Stimulated activated CD8-positive, alpha-beta memory T cell treated with anti-CD3 and anti-CD28 coated beads, Interleukin-7, amount 100 ng/mL, for 48 hours (primary cell): ENCODE measurements around the gene ERI3.

Source experiments
- DNase-seq, 2 donors: peaks; one replicate each; pipeline ENCODE4 v3.0.0-alpha.2; 2020; ENCODE audit warnings: low read depth in 1 of 2; ENCODE audit errors: extremely low read depth in 1 of 2

Gene ERI3

GRCh38 chr1:44351289-44351688 lies 3.8 kb downstream of the ERI3 start:
- DNase-seq = no peak

DNA sequence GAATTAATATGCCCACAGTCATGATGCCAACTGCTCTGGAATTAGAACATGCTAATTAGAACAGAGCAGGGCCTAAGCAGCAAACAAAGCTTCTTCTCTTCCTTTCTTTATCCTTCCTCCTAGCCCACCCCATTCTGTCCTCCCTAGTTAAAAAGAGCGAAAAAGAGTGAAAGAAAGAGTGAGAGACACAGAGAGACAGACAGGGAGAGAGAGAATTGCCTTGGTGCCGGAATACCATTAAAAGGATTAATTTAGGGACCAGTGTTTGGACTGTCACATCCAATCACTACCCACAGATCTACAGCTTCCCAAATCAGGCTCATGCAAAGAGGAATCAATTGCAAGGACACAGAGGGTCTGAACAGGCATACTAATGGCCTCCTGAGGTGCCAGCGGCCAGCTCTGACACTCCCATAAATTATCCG lies 7.0 kb downstream of the ERI3 start:
- no peak for DNase-seq

- DNase-seq = no peak
These were observed 7.8 kb downstream of the ERI3 start for GRCh38 chr1:44347280-44347679.

DNA sequence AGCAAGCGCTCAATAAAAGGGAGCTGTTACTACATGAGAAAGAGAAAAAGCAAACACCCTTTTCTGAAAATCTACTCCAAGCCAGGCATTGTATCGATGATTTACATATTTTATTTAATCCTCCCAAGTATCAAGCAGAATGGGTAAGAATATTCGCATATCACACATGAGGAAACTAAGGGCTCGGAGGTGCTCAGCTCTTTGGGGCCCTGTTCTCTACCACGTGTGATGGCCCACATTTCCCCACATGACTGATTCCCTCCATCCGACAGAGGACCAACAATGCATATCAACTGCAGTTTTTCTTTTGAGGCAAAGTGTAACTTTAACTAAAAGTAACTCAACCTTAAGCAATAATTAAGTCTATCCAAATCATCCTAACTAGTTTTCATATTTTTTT lies 8.2 kb downstream of the ERI3 start:
- DNase-seq = no peak

- DNase-seq = no peak
These were observed 8.9 kb downstream of the ERI3 start for GRCh38 chr1:44346184-44346583.

DNA sequence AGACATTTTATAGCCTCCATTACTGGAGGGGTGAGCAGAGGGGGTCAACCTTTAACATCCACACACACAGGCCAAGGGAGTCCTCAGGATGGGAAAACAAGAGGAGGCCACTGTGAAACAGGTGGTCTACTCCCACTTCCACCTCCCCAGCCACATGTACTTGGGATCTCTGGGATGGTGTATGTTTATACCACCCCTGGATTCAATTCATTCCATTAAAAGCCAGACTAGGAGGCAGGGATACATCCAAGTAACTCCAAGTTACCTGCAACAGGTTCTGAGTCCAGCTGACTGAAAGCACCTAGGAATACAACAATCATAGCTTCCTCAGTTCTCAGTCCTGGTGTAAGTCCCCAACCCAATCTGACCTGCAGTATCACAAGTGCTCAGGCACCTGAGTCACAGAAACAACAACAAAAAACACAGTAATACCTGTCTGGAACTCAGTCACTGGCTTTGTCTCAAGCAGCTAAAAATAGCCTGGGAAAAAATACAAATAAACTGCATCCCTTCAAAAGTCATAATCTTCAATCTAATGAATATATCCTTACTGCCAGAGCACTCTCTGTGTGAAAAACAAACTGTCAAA lies 9.8 kb downstream of the ERI3 start:
- no peak for DNase-seq

GRCh38 chr1:44339731-44340130 lies 15.3 kb downstream of the ERI3 start:
- no peak for DNase-seq

GRCh38 chr1:44338136-44338535 lies 16.9 kb downstream of the ERI3 start:
- DNase-seq = no peak

- no peak for DNase-seq
These were observed 18.4 kb downstream of the ERI3 start for GRCh38 chr1:44336668-44337067.

- DNase-seq = no peak
These were observed 20.1 kb downstream of the ERI3 start for GRCh38 chr1:44334968-44335367.

- no peak for DNase-seq
These were observed 21.7 kb downstream of the ERI3 start for GRCh38 chr1:44333376-44333775.

GRCh38 chr1:44332505-44332904 lies 22.6 kb downstream of the ERI3 start:
- no peak for DNase-seq

DNA sequence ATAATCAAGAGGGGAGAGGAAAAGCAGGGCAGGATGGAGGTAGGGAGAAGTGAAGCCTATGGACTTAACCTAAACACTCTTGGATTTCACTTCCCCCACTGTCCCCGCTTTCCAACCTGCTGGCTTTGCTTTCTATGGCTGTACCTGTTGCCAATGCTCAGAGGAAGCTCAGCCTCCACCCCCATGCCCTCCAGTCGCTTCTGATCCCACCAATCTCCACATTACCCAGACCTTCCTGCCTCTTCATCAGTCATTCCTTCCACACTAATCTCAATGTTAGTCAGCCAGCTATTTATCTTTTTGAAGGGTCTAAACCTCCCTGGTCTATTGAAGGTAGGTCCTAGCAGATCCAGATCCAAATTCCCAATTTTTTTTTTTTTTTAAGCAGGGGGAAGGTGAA lies 24.1 kb downstream of the ERI3 start:
- no peak for DNase-seq

DNA sequence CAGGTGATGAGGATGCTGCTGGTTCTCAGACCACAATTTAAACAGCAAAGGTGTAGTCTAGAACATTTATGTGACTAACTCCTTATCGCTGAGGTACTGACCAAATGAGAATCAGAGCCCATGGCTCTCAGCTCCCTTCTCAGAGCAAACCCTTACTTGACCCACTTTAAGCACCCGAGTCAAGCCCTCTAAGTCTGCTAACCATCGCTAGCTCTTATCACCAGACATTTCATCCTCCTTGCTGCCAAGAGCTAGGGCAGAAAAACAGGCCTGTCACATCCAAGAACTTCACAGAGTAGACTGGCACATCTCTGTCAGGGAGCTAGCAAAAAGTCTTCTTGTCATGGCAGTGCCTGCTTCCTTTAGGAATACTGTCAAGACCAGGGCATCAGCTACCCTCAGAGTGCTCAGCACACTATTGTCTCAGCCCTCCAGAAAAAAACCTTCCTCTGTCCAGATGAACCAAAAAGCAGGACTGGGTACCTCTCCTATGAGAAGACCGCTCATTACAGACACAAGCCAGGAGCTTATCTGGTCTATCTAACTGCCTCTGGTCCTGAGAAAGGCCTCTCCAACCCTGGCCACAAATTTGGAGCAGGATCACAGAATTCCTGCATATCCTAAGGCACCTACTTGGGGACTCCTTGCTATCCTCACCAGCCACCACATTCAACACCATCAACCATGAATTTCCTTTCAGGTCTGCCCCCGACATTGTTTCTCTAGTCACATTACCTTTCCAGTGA lies 26.2 kb downstream of the ERI3 start:
- DNase-seq = no peak

DNA sequence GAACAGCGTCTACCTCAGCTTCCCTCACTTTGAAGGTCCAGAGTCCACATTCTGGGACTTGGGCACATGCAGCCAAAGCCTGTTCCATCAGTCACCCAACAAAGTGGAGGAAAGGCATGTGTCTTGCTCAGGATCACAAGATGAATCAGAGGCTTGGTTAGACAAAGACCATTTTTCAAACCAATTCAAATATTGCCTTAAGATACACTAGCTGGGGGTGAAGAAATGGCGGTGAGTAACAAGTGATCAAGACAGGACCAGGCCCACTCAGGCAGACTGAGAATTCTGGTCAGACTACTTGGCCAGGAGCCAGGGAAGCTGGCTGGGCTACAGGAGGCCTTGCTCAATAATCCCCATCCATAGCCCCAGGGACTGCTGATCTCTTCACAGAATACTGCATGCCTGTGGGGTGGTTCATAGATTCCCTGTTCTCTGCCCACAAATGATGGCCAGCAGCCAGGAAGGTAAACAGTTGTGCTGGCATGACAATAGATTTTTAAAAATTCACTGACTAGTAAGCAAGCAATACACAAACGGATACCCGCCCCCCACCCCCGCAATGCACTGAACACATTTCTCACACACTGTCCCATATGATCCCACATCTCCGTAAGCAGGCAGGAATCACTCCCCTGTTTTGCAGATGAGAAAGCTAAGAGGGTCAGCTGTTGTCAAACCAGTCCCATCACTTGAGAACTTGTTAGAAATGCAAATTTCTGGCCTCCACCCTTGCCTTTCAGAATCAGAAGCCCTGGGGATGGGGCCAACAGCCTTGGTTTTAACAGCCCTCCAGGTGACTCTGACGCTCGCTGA lies 27.2 kb downstream of the ERI3 start:
- no peak for DNase-seq

DNA sequence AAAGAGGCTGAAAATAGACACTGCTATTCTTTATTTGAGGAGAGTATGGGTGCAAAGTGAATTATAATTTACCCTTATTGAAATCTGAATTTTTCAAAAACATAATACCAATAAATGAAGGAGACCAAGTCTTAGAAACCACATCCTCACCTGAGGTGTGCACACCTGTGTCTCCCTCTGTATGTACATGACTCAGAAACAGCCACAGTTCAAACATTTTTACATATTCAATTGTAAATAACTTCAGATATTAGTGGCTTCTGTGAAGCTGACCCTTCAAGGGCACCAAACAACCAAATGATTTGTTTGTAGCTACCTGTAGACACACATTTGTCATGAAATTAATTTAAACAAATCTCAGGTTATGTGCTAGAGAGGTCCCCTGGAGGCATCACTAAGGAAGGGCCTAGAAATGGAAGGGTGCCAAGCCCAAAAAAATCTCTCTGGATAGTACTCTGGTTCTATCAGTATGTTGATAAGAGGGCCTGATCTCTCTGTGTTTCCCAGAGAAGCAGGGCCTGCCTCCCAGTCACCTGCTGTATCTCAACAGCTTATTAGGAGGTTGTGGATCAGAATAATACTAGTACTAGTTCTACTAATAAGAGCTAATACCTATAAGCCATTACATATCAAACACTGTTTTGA lies 28.1 kb downstream of the ERI3 start:
- DNase-seq = no peak

DNA sequence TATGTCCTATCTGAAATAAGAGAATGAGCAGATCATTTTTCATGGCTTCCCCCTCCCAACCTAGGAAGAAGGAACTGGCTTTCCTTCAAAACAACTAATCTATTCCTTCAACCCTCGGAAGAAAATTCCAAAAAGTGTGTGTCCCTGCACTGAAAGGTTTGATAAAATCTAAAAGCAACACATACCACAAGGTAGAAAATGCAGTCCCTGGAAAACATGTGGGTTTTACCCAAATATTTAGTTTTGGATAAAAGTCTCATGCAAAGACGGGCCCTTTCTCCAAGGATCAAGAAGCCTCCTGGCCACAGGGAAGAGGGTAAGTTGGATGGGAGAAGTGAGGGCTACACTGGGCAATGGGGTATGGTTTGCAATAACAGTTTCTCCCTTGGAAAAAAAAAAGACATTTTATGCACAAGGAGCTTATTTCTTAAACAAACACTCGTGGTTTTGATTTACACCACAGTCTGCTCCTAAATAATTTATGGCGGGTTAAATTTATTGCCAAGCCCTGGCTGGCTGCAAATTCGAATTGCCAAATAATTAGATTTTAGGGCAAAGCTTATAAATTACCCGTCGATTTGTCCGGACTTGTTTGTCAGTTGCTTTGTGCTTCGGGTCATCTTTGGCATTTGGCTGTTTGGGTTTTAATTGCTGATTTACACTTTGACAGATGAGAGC lies 28.9 kb downstream of the ERI3 start:
- DNase-seq = no peak

DNA sequence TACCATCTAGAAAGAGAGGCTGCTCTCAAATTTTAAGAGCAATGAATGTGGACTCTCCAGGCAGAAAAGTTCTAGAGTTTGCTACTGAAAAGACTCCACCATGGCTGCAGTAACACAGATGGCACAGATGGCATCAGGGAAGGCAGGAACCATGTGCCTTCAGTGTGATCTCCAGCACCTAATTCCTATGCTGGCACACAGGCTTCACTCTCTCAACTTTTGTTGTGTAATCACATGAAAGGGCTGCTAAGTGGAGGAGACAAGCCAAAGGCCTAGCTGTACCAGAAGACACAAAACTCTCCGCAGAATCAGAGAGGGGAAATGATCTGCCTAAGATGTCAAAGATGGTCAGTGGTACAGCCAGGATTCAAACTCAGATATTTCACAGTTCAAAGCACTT lies 31.1 kb downstream of the ERI3 start:
- DNase-seq = no peak

DNA sequence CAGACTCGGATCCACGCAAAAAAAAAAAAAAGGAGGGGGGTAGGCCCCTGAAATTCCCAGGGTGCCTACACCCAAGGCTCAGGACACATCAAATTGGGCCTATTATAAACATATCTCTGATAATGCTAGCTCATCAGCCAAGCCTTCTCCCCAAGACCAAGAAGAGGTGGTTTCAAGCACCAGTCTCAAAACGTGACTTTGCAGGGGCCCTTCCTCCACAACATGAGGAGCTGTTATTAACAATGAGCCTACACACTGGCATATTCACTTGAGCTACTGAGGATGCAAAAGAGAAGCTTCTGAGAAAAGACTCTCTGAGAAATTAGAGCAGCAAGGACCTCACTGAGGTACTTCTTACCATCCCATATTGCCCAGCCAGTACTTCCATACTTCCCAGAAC lies 32.7 kb downstream of the ERI3 start:
- no peak for DNase-seq

DNA sequence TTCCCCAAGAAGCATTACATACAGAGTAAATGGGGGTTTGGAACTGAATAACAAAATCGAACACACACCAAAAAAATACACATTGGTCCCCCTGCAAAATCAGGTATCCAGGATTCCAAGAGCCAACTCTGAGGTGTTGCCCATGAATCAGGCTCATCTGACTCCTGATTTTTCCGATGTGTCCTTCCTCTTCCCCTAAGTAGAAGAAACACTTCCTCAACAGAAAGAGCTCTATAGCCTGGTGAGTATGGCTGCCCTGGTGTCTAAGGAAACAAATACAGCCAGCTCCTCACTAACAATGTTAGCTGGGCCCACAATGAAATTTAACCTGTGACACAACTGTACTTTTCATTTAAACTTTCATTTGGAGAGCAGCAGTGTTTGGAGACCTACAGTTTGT lies 33.6 kb downstream of the ERI3 start:
- DNase-seq = no peak
